KG1 (cell line): Measurements from ENCODE around the gene HNRNPH3.

ENCODE experiments used
- DNase-seq: peaks from one replicate; lab custom pipeline; 2025; lab: John Stamatoyannopoulos, UW

Gene HNRNPH3

DNA sequence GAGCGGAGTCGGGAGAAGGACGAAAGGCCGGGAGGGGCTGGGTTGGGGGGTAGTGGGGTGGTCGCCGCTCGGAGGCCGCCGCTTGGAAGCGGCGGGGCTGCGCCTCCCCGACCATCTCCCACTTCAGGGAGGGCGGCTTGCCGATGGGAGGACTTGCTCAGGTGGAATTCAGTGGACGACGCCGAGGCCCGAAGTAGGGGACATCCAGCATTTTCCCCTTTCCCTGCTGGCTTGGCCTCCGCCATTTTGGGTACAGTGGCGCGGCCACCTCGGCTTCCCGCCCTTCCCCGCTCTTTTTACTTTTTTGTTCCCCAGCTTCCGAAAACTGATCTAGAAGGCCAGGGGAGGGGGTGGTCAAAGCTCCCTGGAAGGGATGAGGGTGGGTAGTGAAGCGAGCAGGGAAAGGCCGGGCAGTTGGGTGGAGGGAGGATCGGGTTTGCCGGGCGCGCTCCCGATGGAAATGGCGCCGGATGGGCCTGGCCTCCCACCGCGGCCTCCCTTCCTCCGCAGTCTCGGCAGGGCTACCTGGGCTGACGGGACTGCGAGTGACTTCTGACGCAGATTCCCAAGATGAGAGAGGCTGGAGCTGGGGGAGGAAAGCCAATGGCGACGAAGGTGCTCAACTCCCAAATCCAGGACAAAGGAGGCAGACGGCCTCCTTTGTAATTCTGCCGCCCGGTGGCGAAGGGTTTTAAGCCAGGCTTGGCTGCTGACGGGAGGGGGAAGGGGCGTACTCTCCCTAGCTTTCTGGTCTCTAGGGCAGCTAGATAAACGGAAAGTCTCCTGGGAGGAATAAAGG lies 594 bp downstream of the HNRNPH3 start, which contains the start of gene PBLD:
Gene PBLD (minus strand): TSS at position 670 of the 799 bp plus-strand sequence. CDS start 26,084 bp downstream, outside the sequence.
- DNase-seq, result no peak

GRCh38 chr10:68333058-68333395 lies 1.2 kb downstream of the HNRNPH3 start:
- DNase-seq, result no peak

- no peak for DNase-seq
Measured at GRCh38 chr10:68333440-68334431, 1.9 kb downstream of the HNRNPH3 start.

GRCh38 chr10:68334672-68335467 lies 3.0 kb downstream of the HNRNPH3 start:
- DNase-seq, result no peak

DNA sequence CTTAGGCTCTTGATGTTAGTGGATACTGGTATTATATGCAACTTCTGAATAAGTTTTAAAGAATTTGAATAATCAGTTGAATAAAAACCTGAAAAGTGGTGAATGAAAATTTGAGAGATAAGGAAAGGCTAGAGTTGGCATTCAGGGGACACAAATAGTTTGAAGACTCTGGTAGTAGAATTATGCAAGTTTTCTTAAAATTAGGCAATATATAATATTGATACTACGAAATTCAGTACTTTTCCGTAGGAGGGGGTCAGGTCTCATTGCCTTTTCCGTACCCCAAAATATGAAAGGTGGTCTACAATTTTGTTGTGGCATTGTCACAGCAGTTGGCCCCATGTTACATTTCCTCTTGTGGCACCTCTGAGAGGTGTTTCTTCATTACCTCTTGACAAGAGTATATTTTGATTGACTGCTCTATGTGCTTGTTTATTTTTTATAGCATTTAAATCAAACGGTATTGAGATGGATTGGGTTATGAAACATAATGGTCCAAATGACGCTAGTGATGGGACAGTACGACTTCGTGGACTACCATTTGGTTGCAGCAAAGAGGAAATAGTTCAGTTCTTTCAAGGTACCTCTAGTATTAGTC lies 5.0 kb downstream of the HNRNPH3 start:
- no peak for DNase-seq

GRCh38 chr10:68340358-68341080 lies 8.7 kb downstream of the HNRNPH3 start:
- no peak for DNase-seq

DNA sequence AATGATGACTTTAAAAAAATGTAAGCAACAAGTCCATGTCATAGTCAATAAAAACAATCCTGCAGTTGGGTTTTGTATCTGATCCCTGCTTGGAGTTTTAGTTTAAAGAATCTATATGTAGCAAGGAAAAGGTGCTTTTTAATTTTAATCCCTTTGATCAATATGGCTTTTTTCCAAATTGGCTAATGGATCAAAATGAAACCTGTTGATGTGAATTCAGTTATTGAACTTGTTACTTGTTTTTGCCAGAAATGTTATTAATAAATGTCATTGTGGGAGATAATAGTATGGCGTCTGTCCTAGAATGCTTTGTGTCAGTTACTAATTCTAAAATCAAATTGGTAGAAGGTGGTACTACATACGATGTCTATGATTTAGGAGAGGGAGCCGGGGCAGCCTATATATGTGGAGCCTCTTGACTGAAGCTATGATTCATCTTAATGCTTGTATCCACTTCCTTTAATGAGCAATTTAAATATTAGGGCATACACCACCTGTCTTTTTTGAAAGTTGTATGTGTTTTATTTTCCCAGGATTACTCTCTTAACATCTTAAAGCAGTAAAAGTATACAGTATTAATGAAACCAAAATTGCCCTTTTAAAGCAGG lies 11.1 kb downstream of the HNRNPH3 start:
- DNase-seq, result no peak

GRCh38 chr10:68345621-68346020 lies 13.8 kb downstream of the HNRNPH3 start:
- DNase-seq, result no peak

DNA sequence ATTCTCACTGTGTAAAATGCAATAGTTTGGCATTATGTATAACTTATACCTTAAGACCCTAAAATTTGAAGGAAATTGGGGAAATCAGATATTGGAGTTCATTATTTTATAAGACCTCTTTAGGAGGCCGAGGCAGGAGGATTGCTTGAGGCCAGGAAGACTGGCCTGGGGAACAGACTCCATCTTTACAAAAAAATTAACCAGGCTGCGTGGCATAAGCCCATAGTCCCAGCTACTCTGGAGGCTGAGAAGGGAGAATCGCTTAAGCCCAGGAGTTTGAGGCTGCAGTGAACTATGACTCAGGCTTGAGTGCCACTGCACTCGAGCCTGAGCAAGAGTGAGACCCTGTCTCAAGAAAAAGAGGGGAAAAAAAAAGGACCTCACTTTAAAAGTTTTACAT lies 14.9 kb downstream of the HNRNPH3 start:
- no peak for DNase-seq

DNA sequence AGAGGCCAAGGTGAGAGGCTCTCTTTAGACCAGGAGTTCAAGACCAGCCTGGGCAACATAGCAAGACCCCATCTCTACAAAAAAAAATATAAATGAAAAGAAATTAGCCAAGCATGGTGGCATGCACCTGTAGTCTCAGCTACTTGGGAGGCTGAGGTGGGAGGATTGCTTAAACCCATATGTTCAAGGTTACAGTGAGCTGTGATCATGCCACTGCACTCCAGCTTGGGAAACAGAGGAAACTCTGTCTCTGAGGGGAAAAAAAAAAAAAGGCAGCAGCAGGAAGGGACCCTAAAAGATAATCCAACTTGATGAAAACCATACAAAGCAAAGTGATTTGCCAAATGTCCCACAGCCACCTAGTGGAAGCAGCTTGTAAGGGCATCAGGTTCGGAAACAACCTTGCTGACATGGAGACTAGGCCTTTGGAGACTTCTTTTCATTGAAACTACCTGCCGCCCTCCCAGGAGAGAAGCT lies 16.4 kb downstream of the HNRNPH3 start:
- no peak for DNase-seq

- no peak for DNase-seq
Measured at GRCh38 chr10:68353537-68353936, 21.7 kb downstream of the HNRNPH3 start.

GRCh38 chr10:68359189-68359588 lies 27.3 kb downstream of the HNRNPH3 start:
- DNase-seq, result no peak

- no peak for DNase-seq
Measured at GRCh38 chr10:68362590-68362989, 30.7 kb downstream of the HNRNPH3 start.

DNA sequence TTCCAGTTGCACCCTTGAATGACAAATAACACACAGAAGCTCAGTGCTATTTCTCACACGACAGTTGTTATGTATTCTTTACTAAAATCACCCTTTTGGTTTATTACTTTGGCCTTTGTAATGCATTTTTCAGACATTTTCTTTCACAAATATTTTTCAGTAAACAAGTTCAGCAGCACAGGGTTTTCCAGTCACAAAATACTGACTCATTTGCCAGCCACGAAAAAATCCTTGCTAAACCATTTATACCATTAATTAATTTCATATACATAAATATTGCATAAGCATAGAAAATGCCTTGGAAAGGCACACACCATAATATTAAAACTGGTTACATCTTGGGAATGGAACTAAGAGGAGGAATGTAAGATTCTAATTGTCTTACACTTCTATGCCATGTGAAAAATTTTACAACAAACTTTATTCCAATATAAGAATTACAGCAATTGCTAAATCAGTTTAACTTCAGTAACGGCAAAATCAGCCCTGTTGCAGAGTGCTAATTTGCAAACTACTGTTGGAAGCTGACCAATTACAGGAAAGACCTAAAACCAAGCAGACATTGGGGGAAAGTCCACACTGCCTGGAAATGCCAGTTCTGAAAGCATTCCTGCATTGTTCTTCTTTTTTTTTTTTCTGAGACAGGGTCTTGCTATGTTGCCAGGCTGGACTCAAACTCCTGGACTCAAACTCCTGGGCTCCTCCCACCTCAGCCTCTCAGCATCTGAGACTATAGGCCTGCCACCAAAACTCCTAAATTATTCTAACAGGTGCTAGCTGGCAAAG lies 32.4 kb downstream of the HNRNPH3 start:
- no peak for DNase-seq

DNA sequence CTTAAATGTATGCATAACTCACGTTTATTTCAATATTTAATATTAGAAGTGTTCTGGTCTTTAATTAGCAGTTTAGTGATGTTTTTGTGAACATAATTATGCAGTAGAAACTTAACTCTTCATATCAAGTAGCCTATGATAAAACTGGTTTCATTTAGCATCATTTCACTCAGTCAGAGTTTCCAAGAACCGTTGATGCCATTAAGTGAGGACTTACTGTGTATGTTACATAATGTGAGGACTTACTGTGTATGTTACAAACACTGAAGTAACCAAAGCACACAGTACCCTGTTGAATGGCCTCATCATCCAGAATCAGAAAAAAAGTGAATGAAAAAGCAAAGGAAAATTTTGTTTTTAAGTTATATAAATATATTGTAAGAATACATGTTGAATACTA lies 33.7 kb downstream of the HNRNPH3 start:
- DNase-seq, result no peak

DNA sequence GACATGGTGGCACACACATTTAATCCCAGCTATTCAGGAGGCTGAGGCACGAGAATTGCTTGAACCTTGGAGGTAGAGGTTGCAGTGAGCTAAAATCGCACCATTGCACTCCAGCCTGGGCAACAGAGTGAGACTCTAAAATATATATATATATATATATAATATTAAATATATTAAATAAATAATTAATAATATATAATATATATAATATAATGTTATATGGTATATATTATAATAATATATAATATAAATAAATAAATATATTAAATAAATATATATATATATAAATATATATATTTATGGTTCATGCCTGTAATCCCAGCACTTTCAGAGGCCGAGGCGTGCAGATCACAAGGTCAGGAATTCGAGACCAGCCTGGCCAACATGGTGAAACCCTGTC lies 34.7 kb downstream of the HNRNPH3 start:
- DNase-seq, result no peak

GRCh38 chr10:68367121-68367520 lies 35.3 kb downstream of the HNRNPH3 start:
- no peak for DNase-seq

DNA sequence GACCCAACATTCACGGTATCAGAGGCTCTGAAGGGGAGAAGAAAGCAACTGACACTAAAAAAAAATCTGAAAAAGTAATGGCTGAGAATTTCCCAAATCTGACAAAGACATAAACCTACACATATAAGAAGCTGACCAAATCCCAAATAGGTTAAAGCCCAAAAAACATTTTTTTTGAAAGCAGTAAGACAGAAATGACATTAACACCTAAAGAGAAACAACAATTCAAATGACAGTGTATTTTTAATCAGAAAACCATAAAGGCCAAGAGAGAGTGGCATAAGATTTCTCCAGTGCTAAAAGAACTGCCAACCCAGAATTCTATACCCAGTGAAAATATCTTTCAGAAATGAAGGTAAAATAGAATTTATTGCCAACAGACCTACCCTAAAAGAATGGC lies 39.7 kb downstream of the HNRNPH3 start:
- DNase-seq, result no peak

GRCh38 chr10:68385740-68386139 lies 53.9 kb downstream of the HNRNPH3 start:
- DNase-seq, result no peak
